ENCODE results near the gene GSTA3.

DNA sequence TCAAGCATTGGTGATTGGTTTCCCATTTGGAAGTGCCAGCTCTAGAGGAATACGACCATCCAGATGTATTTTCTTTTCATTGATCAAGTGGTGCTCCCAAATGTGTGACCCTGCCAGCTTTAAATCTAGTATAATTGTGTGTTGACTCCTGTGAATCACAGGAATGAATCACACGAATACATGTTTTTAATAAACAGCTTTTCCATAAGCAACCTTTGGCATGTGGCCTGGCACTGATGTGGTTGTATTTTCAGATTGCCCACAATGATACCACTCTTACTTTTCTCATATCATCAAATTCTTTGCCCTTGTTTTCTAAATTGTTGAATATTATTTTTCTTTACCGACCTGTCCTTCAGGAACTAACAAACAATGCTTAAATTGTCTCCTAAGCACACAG, 367 bp downstream of the GSTA3 start:
- TF ChIP-seq, protein P1, sequence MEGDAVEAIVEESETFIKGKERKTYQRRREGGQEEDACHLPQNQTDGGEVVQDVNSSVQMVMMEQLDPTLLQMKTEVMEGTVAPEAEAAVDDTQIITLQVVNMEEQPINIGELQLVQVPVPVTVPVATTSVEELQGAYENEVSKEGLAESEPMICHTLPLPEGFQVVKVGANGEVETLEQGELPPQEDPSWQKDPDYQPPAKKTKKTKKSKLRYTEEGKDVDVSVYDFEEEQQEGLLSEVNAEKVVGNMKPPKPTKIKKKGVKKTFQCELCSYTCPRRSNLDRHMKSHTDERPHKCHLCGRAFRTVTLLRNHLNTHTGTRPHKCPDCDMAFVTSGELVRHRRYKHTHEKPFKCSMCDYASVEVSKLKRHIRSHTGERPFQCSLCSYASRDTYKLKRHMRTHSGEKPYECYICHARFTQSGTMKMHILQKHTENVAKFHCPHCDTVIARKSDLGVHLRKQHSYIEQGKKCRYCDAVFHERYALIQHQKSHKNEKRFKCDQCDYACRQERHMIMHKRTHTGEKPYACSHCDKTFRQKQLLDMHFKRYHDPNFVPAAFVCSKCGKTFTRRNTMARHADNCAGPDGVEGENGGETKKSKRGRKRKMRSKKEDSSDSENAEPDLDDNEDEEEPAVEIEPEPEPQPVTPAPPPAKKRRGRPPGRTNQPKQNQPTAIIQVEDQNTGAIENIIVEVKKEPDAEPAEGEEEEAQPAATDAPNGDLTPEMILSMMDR (IDR thresholded peaks at IDR 0.05; ENCODE audit: poor library complexity): no peak
- TF ChIP-seq EZH2 (IDR thresholded peaks at IDR 0.05; ENCODE audit: borderline replicate concordance): no peak
